ENCODE data around the gene TP53INP2. TPM values are rescaled to one million over a fixed set of nuclear protein-coding genes. Genes with fewer than 3 reads are reported as not detected.

Gene TP53INP2
- total RNA-seq, 1 experiment from 2014 or later = 20.6 TPM

GRCh38 chr20:34746674-34747073 lies 42.5 kb downstream of the TP53INP2 start:
- CTCF ChIA-PET = no interaction called here
- in situ Hi-C loops (cut with HindIII; ENCODE audit: low pct_unique_long_range_greater_than_20kb, low sequenced_read_pairs) (no loop called here), intact Hi-C loops (cut with micrococcal nuclease; ENCODE audit: unreplicated experiment) (no loop called here)
- Histone ChIP-seq H3K36me3 (ENCODE audit: control insufficient read depth, insufficient read depth, low read length) (peaks cover 31% of the 10 kb centered on the region), H3K27me3 (ENCODE audit: control insufficient read depth, insufficient read depth, low read length) (no peaks in the 10 kb centered on the region), H3K4me1 (ENCODE audit: control insufficient read depth, insufficient read depth, low read length) (no peaks in the 10 kb centered on the region), H3K27ac (ENCODE audit: low read length) (no peak overlapping the region), H3K4me3 (ENCODE audit: low read depth in 2 of 2, low read length in 2 of 2) (no peak overlapping the region), H3K9me3 (ENCODE audit: control insufficient read depth, insufficient read depth, low read depth, low read length) (no peaks in the 10 kb centered on the region)
- TF ChIP-seq CTCF (IDR thresholded peaks at IDR 0.05) (no peak), REST (IDR thresholded peaks at IDR 0.05; ENCODE audit: insufficient read depth in 1 of 2, low read depth in 2 of 2, low read length in 1 of 2) (no peak), TCF7L2 (IDR thresholded peaks at IDR 0.05; ENCODE audit: low read depth, low read length) (no peak), POLR2AphosphoS5 (IDR thresholded peaks at IDR 0.05; ENCODE audit: low read depth, low read length) (no peak), SIN3A (IDR thresholded peaks at IDR 0.05; ENCODE audit: borderline replicate concordance, insufficient read depth, low read depth, low read length) (no peak)
- DNase-seq (ENCODE audit: low read depth, low spot score) (no peak), ATAC-seq (no peak)
- no TSS peak for BruUV-seq (replicated peaks)
- POLR2A ChIA-PET = interaction anchor here (0.7 kb wide), 1 partner anchor 21 kb away, joined by 10 read pairs; no protein-coding TSS in a partner anchor

- DNase-seq (ENCODE audit: low read depth, low spot score) (no peak), ATAC-seq (no peak)
- Histone ChIP-seq H3K36me3 (ENCODE audit: control insufficient read depth, insufficient read depth, low read length) (peaks cover 31% of the 10 kb centered on the region), H3K9me3 (ENCODE audit: control insufficient read depth, insufficient read depth, low read depth, low read length) (no peaks in the 10 kb centered on the region), H3K27me3 (ENCODE audit: control insufficient read depth, insufficient read depth, low read length) (no peaks in the 10 kb centered on the region), H3K4me3 (ENCODE audit: low read depth in 2 of 2, low read length in 2 of 2) (no peak overlapping the region), H3K4me1 (ENCODE audit: control insufficient read depth, insufficient read depth, low read length) (no peaks in the 10 kb centered on the region), H3K27ac (ENCODE audit: low read length) (no peak overlapping the region)
- POLR2A ChIA-PET = interaction anchor here (0.7 kb wide), 1 partner anchor 21 kb away, joined by 10 read pairs; no protein-coding TSS in a partner anchor
- TF ChIP-seq TCF7L2 (IDR thresholded peaks at IDR 0.05; ENCODE audit: low read depth, low read length) (no peak), CTCF (IDR thresholded peaks at IDR 0.05) (no peak), SIN3A (IDR thresholded peaks at IDR 0.05; ENCODE audit: borderline replicate concordance, insufficient read depth, low read depth, low read length) (no peak)
- no TSS peak for BruUV-seq (replicated peaks)
- in situ Hi-C loops (cut with HindIII; ENCODE audit: low pct_unique_long_range_greater_than_20kb, low sequenced_read_pairs) (no loop called here), intact Hi-C loops (cut with micrococcal nuclease; ENCODE audit: unreplicated experiment) (no loop called here)
- CTCF ChIA-PET = no interaction called here
Measured at GRCh38 chr20:34747479-34747878, 43.3 kb downstream of the TP53INP2 start.

Data from Panc1 (cell line).